CD4-positive, alpha-beta T cell treated with Interferon alpha-2 for 1 hour (primary cell): Measurements from ENCODE around the gene GBF1.

ENCODE experiments used
- DNase-seq, 2 donors: peaks; one replicate each; pipeline ENCODE4 v3.0.0-alpha.2; 2020 to 2022

Gene GBF1

DNA sequence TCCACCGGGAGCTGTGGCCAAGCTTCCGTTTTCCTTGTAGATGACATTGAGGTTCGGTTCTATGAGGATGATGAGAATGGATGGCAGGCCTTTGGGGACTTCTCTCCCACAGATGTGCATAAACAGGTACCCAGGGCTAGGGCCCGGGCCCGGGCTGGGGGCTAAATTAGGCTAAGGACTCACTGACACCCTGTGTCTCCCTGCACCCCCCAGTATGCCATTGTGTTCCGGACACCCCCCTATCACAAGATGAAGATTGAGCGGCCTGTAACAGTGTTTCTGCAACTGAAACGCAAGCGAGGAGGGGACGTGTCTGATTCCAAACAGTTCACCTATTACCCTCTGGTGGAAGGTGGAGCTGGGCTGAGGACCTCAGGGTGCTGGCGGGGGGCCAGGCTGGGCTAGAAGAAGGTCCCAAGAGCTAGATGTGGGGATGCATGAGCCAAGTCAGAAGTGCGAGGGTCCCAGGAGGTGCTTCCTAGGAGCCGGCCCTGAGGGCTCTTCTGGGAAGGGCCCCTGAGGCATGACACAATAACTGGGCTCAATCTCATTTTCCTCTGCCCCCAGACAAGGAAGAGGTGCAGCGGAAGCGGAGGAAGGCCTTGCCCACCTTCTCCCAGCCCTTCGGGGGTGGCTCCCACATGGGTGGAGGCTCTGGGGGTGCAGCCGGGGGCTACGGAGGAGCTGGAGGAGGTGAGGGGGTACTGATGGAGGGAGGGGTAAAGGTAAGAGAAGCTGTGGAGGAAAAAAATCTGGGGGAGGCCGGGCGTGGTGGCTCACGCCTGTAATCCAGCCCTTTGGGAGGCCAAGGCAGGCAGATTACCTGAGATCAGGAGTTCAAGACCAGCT lies 153.1 kb downstream of the GBF1 start:
- DNase-seq: no peak

DNA sequence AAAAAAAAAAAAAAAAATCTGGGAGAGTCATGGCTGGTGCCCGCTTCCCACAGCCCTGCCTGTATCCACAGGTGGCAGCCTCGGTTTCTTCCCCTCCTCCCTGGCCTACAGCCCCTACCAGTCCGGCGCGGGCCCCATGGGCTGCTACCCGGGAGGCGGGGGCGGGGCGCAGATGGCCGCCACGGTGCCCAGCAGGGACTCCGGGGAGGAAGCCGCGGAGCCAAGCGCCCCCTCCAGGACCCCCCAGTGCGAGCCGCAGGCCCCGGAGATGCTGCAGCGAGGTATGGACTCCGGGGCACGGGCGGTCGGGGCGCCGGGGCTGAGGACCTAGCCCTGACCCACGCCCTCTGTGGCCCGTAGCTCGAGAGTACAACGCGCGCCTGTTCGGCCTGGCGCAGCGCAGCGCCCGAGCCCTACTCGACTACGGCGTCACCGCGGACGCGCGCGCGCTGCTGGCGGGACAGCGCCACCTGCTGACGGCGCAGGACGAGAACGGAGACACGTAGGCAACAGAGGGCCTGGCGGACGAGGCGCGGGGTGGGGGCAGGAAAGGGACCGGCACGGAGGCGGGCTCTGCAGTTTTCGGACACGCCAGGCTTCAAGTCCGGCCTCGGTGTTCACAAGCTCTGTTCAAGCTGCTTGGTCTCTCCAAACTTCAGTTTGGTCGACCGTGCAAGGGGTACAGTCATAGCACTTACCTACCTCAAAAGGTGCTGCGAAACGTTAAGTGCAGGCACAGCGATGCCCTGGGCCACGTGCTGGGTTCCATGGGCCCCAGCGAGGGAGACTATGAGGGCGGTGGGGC lies 154.1 kb downstream of the GBF1 start:
- DNase-seq: peak; percentile 88 to 92

DNA sequence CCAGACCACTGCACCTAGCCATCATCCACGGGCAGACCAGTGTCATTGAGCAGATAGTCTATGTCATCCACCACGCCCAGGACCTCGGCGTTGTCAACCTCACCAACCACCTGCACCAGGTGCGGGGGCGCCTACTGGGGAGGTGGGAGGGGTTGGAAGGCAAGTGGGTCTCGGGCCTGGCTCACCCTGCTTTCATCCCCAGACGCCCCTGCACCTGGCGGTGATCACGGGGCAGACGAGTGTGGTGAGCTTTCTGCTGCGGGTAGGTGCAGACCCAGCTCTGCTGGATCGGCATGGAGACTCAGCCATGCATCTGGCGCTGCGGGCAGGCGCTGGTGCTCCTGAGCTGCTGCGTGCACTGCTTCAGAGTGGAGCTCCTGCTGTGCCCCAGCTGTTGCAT lies 154.7 kb downstream of the GBF1 start:
- DNase-seq: no peak

DNA sequence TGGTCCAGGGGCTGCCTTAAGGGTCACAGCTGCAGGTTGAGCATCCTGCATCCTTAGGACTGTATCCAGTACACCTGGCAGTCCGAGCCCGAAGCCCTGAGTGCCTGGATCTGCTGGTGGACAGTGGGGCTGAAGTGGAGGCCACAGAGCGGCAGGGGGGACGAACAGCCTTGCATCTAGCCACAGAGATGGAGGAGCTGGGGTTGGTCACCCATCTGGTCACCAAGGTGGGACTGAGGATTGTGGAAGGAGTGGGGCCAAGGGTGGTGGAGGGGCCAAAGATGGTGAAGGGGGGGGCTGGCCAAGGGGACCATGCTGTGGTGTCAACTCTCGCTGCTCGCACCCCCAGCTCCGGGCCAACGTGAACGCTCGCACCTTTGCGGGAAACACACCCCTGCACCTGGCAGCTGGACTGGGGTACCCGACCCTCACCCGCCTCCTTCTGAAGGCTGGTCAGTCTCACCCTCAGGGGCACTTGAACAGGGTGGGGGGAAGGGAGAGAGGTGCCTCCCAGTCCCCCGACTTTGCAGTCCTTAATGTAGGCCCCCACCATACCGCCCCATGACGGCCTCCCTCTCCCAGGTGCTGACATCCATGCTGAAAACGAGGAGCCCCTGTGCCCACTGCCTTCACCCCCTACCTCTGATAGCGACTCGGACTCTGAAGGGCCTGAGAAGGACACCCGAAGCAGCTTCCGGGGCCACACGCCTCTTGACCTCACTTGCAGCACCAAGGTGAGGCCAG lies 155.4 kb downstream of the GBF1 start:
- no peak for DNase-seq

DNA sequence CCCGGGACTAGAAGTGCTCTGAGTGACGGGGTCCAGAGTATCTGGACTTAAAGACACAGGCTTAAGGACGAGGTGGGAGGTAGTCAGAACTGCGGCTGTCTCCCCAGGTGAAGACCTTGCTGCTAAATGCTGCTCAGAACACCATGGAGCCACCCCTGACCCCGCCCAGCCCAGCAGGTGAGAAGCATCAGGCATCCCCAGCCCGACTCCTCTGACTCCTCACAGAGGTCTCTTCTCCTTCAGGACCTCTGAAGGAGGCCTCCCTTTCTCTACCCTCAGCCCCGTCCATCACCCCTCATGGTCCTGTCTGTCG lies 156.0 kb downstream of the GBF1 start:
- no peak for DNase-seq

DNA sequence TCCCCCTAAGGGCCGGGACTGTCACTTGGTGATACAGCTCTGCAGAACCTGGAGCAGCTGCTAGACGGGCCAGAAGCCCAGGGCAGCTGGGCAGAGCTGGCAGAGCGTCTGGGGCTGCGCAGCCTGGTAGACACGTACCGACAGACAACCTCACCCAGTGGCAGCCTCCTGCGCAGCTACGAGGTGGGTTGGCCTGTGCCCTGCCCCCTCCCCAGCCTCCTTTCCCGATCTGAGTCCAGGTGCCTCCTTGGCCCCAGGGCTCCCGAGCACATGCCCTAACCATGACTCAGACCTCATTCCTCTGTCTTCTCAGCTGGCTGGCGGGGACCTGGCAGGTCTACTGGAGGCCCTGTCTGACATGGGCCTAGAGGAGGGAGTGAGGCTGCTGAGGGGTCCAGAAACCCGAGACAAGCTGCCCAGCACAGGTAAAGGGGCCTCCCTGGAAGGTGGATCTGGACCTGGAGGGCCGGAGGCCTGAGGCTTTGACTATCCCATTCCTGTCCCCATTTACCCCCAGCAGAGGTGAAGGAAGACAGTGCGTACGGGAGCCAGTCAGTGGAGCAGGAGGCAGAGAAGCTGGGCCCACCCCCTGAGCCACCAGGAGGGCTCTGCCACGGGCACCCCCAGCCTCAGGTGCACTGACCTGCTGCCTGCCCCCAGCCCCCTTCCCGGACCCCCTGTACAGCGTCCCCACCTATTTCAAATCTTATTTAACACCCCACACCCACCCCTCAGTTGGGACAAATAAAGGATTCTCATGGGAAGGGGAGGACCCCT lies 156.6 kb downstream of the GBF1 start:
- DNase-seq: no peak

DNA sequence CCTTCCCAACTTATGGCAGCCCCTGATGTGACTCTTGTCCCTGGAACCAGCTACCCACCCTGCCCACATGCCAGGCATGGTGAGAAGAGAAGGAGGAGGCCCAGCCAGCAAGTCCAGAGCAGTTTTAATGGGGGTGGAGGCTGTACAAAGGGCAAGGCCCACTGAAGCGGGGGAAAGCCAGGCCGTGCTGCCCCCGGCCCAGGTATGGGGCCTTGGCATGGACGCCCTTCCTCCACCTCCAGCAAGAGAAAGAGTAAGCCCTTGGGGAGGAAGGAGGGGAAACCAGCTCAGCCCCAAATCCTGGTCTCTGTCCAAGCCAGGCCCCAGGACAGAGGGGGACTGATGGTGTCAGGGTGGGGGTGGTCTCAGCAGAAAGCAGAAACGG lies 157.2 kb downstream of the GBF1 start:
- no peak for DNase-seq

DNA sequence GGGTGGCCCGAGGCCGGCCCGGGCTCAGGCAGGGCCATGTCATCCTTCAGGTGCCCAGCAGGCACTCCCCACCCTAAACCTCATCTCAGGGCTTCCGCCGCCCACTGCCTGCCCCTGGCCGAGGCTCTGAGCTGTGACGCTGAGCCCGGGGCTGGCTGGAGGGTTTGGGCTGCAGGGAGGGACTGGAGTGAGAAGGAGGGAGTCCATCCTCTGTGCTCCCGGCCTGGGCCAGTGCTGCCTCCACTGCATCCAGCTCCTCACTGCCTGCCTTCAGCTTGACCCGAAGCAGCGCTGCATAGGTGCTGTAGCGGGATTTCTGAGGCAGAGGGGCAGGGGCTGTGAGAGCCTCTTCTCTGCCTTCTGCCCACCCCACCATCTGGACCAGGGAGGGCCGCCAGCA lies 157.8 kb downstream of the GBF1 start:
- no peak for DNase-seq

DNA sequence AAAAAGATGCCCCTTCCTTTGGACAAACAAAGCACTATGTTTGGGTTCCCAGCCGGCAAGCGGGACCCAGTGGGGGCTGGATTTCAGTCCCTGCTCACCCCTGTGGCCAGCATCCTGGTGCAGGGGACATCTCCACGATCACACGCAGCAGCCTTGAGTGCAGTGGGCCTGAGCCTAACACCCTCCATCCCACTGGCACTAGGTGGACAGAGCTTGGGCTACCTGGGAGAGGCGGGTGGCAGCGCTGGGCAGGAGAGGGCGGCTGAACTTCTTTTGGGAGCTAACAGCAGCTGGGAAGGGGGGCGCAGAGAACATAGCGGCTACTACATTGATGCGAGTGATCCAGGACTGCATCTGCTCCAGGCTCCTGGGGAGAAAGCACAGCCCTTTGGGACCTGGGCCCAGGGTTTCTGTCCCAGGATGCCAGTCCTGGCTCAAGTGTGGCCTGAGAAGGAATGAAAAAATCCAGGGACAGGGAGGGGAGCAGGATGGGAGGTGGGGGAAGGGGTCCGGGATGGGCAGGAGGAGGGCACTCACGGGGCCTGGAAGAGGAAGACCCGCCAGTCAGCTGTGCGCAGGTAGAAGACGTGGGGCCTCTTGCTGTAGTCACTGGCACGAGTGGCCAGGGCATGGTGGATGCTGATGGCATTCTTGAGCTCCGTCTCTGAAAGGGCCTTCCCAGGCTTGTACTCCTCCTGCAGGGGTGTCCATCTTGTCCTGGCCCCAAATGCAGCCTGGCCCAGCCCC lies 159.2 kb downstream of the GBF1 start:
- DNase-seq: peak in 1 of 2 donors; percentile 19

DNA sequence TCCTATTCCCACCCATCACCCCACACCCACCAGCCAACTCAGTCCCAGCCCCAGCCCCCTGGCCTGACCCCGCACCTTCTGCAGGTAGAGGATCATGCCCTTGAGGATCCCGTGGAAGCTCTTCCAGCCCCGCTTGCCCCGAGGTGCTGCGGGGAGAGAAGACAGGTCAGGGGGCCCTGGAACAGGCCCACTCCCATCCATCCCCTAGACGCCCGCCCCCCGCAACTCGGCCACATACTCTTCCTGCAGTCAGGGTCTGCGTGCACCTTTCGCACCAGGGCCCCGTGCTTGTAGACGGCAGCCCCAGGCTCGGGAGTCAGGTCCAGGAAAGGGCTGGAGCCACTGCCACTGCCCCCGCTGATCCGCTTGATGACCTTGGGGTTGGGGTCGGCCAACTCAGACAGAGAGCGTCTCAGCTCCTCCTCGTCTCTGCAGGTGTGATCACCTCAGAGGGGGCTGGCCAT lies 159.8 kb downstream of the GBF1 start:
- DNase-seq: no peak

DNA sequence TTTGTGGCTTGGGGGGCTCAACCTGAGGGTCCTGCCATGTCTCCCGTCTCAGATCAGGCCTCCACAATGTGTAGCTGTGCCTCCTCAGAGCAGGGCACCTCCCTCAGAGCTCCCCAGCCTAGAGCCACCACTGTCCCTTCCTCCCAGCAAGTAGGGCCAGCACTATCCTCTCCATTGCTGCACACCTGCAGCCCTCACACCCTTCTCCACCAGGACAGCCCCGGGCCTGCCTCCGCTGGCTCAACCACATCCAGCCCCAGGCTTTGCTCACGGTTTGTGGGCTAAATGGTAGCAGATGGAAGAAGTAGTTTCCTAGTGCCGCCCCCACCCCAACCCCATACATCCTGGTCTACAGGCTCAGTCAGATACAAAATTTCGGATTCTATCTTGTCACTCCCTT lies 160.3 kb downstream of the GBF1 start:
- no peak for DNase-seq

DNA sequence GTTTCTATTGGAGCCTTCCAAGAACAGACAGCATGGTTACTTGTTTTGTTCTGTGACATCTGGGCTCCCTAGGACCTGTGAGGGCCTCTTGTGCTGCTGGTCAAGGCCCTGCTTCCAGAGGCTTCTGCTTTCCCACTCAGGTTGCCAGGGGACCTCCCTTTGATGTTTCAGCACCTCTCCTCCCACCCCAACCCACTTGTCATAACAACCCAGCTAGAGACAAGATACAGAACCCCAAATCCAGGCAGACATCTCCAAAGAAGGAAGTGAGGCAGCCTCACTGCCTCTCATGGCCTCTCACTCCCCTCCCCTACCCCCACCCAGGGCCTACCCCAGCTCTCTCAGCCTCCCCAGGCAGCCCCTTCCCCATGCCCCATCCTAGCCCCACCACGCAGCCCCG lies 161.5 kb downstream of the GBF1 start:
- DNase-seq: no peak

DNA sequence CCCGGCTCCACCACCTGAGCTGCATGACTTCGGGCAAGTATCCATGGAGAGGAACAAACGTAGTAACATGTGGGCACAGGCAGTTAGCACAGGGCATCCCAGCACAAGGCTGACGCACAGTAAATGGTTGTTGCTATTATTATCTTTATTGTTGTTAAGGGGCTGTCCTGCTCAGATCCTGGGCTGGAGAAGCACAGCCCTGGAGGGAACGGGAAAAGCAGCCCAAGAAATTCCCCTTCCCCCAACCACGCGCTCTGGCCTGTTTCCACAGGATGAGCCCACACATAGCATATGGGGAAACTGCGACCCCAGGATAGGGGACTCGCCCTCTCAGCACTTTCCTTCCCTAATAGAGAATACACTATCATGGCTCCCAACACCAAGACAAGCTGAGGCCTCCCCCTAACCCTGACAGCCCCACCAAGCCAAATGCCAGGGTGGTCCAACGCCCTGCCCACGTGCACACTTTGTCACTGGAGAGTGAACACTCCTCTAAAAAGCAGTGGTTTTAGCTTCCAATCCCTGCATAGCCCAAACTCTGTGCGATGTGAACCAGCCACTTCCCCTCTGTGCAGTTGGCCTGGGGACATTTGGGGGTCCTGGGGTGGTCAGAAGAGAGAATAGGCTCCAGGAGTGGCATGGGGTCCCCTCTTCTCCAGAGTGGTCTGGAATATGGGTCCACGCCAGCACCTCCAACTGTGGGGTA lies 162.2 kb downstream of the GBF1 start:
- no peak for DNase-seq

DNA sequence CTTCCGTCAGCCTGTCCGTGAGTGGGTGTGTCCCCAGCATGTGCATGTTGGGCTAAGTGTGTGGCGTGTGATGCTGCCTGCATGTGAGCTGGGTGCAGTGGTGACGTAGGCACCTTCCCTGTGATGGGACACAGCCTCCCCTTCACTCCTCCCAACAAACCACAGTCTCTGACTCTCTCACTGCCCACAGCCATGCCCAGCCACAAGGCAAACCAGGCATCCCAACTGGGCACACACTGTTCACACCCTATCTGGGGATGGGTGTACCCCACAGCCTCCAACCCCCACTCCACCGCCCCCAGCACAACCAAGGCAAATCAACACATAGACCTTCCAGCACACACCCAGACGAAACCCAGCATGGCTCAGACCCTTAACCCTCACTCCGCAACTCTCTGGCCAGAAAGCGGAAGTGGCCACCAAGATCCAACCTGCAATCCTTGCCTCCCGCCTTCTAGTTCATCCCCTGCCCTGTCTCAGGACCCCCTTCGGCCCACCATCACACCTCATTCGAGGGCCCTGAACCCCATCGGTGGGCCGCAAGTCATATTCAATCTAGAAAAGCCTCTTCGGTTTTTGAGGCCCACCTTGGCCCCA lies 162.9 kb downstream of the GBF1 start:
- no peak for DNase-seq

DNA sequence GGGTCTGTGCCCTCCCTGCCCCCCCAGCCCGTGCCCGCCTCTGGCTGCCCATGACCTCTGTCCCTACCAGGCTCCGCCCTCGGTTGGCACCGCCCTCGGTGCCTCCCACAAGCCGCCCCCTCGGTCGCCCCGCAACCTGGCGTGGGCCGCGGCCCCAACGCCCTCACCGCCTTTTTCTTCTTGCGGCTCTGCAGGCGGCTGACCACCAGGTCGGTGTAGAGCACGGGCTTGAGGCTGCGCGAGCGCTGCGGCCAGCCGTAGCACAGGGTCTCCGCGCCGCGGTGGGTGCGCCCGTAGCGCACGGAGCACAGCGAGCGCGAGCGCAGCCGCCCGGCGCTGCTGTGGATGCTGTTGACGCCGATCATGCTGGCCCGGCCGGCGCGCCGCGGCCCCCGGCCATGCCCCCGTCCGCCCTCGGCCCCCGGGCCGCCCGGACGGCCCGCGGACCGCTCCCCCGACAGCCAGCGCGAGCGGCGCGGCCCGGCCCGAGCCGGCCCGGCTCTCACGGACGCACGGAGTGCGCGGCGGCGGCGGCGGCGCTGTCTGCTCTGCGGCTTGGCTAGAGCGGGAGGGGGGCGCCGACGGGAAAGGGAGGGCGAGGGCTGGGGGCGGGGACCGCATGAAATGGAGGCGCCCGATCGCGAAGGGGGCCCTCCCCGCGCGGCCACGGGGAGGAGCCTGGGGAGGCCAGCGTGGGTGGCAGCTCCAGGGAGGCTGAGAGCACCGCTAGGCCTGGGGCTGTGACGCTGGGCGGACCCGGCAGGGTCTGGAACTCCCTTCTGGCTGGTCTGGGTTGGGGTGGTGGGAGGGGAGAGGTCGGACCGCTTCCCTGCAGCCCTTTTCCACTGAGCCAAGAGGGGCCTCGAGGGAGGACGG lies 163.6 kb downstream of the GBF1 start:
- DNase-seq: peak; percentile 67 to 78

DNA sequence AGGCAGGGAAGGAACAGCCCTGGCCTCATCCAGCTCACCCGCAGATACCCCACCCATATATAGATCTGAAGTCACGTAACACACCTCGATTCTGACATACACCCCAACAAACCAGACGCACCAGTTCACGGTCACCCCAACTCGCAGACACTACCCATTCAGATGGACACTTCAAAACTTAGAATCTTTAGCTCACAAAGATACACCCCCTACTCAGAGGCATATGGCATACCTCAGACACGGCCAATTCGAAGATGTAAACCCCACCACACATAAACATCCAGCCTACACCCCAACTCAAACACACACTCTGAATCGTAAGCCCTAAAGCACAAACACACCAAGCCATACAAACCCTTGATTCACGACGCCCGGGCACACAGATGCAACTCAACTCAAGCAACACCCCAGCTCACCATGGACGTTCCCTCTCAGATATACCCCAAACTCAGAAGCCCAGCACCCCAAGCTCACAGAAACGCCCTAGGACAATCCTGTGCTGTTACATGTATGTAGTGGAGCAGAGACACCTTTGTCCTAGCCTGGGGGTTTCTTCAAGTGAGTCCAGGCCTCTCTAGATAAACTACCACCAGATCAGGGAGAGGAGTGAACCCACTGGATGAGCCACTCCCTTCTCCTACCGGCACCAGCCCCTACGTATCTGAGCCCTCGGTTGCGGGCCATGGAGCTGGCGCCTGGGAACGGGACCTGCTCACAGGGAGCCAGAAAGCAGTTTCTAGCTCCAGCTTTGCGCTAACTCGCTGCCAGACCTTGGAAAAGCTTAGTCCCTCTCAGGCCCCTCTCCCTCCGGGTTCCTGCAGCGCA lies 164.5 kb downstream of the GBF1 start:
- DNase-seq: no peak

DNA sequence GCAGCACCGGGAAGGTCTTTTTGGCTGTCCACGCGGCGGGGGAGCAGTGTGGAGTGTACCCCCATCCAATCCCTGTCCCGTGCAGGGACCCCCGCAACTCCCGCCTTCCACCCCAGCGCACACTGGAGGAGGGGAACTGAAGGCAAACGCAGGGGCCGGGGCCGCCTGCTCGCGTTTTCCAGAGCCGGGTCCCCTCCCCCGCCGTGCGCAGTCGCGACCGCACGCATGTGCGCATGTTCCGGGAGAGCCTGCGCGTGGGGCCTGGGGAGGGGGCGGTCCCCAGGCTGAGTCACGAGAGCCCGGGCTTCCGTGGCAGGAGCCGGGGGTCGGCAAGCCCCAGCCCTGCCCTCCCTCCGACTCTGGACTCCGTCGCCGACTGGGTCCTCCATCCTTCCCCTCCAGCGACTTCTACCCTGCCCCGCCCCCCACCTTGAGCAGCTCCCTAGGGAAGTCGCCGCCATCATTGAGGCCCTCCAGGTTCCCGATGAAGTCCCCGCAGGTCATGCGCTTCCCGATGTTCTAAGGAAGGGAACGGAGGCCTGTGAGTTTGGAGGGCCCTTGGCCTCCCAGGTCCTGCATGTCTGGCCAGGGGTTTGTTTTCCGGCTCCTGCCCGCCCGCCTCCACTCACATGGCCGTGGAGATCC lies 165.2 kb downstream of the GBF1 start:
- peak; percentile 36 to 52 for DNase-seq
